Caco-2 (cell line): ENCODE measurements around the gene EXOSC2. TPM values are rescaled to one million over a fixed set of nuclear protein-coding genes. Genes with fewer than 3 reads are reported as not detected.
A peak's percentile ranks its signal among the peaks of the same experiment; 100 is the strongest.

Experiments
- BruUV-seq: library from RNA; stranded (reverse); fragments of 400-500 nt; replicated peaks from 2 replicates; lab custom pipeline; 2021; lab: Mats Ljungman, UMichigan
- CTCF ChIA-PET: fragments of 300-600 bp; sonication (Branson Sonifier 250); formaldehyde crosslinking; loops from one replicate; lab custom pipeline; 2022; ENCODE audit warnings: antibody characterized with exemption; lab: Charles Lee
- POLR2A ChIA-PET: fragments of 300-600 bp; sonication (Branson Sonifier 250); formaldehyde crosslinking; loops from one replicate; lab custom pipeline; 2022; ENCODE audit warnings: antibody characterized with exemption; lab: Charles Lee
- DNase-seq, 2 experiments: peaks; one replicate each; pipeline versions ENCODE4 v3.0.0 to v3.0.0-alpha.2; 2020 to 2022
- H3K27me3 ChIP-seq: replicated peaks from 2 replicates; pipeline ENCODE4 v1.6.0; 2011; ENCODE audit warnings: low read length; ENCODE audit not compliant: control insufficient read depth, insufficient read depth
- H3K36me3 ChIP-seq: 2 replicates; pipeline ENCODE4 v1.5.1; 2011; ENCODE audit warnings: low read length; ENCODE audit not compliant: control insufficient read depth, insufficient read depth
- H3K4me1 ChIP-seq: fragments of 250-450 bp; sonication (Bioruptor Pico); 2 replicates; pipeline ENCODE4 v1.5.1; 2020; ENCODE audit warnings: mild to moderate bottlenecking
- H3K4me3 ChIP-seq: 2 replicates; pipeline ENCODE4 v1.5.1; 2011; ENCODE audit warnings: low read depth, mild to moderate bottlenecking, control low read depth, low read length
- H3K9me3 ChIP-seq: fragments of 250-450 bp; sonication (Bioruptor Pico); 2 replicates; pipeline ENCODE4 v1.5.1; 2020; ENCODE audit warnings: mild to moderate bottlenecking, moderate library complexity
- H3K27ac Mint-ChIP-seq: one replicate; pipeline ENCODE4 v1.8.0; 2022; ENCODE audit warnings: mixed read lengths; ENCODE audit not compliant: unreplicated experiment
- H3K27me3 Mint-ChIP-seq: one replicate; pipeline ENCODE4 v1.8.0; 2022; ENCODE audit warnings: mixed read lengths; ENCODE audit not compliant: insufficient read depth, unreplicated experiment
- H3K36me3 Mint-ChIP-seq: one replicate; pipeline ENCODE4 v1.8.0; 2022; ENCODE audit warnings: mild to moderate bottlenecking, mixed read lengths; ENCODE audit not compliant: insufficient read depth, unreplicated experiment
- H3K4me1 Mint-ChIP-seq: one replicate; pipeline ENCODE4 v1.8.0; 2022; ENCODE audit warnings: low read depth, mixed read lengths; ENCODE audit not compliant: unreplicated experiment
- H3K4me3 Mint-ChIP-seq: one replicate; pipeline ENCODE4 v1.8.0; 2022; ENCODE audit warnings: mild to moderate bottlenecking, moderate library complexity, mixed read lengths; ENCODE audit not compliant: unreplicated experiment
- H3K9me3 Mint-ChIP-seq: one replicate; pipeline ENCODE4 v1.8.0; 2022; ENCODE audit warnings: mixed read lengths; ENCODE audit not compliant: unreplicated experiment
- intact Hi-C: fragments of 100-400 bp; cut with micrococcal nuclease; formaldehyde crosslinking; loops from one replicate; pipeline ENCODE4 v1.10.0; 2022; ENCODE audit not compliant: unreplicated experiment
- total RNA-seq: library from RNA; stranded (reverse); gene quantifications from 2 replicates; pipeline ENCODE4 v1.2.3, GENCODE V29; 2022
- TF ChIP-seq, protein P1 (sequence below), 2 experiments: fragments of 200-600 bp in 1 of 2; IDR thresholded peaks; 1 replicate in 1 of 2; 2 replicates in 1 of 2; pipeline versions ENCODE4 v1.5.1 to v1.8.0; 2011 to 2022; ENCODE audit warnings: antibody characterized with exemption in 1 of 2, control low read depth in 1 of 2, inconsistent platforms in 1 of 2, low read depth in 1 of 2, low read length in 1 of 2, mild to moderate bottlenecking in 1 of 2, moderate library complexity in 1 of 2; ENCODE audit not compliant: insufficient read depth in 1 of 2, severe bottlenecking in 1 of 2, unreplicated experiment in 1 of 2

The EXOSC2 gene
- total RNA-seq, 1 experiment from 2014 or later: 59.1 TPM

DNA sequence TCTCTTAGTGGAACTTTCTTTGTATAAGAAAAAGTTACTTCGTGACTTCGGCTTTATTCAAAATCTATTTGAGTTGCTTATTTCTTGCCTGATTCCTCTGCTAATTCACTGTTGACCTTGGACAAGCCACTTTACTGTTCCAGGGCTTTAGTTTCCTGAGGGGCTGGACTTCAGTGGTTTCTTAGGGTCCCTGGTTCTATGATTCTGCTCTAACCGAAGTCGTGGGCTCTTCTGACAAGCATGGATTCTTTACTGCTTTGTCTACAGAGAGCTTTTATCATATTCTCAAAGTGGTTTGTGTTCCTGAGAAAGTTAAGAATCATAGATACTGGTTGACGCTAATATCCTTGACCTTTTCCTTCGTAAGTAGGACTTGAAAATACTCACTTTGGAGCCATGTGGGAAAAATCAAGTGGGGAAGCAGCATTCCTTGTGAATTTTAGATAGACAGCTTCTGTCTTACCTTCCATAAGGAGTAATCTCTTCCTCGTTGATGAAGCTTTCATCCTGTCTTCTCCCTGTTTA is 21.1 kb downstream of the EXOSC2 start:
- intact Hi-C loops: loop anchor here (5.0 kb wide), 1 partner anchor 228 kb away; no protein-coding TSS in a partner anchor
- no peaks in the 10 kb centered on the region for H3K9me3 Mint-ChIP-seq
- TF ChIP-seq, protein P1, sequence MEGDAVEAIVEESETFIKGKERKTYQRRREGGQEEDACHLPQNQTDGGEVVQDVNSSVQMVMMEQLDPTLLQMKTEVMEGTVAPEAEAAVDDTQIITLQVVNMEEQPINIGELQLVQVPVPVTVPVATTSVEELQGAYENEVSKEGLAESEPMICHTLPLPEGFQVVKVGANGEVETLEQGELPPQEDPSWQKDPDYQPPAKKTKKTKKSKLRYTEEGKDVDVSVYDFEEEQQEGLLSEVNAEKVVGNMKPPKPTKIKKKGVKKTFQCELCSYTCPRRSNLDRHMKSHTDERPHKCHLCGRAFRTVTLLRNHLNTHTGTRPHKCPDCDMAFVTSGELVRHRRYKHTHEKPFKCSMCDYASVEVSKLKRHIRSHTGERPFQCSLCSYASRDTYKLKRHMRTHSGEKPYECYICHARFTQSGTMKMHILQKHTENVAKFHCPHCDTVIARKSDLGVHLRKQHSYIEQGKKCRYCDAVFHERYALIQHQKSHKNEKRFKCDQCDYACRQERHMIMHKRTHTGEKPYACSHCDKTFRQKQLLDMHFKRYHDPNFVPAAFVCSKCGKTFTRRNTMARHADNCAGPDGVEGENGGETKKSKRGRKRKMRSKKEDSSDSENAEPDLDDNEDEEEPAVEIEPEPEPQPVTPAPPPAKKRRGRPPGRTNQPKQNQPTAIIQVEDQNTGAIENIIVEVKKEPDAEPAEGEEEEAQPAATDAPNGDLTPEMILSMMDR (IDR thresholded peaks at IDR 0.05; ENCODE audit: insufficient read depth in 1 of 2, low read depth in 1 of 2, low read length in 1 of 2, severe bottlenecking in 1 of 2, unreplicated experiment in 1 of 2): no peak
- H3K4me1 ChIP-seq: peaks cover 22% of the 10 kb centered on the region
- POLR2A ChIA-PET: no interaction called here
- H3K27me3 ChIP-seq: no peaks in the 10 kb centered on the region
- peak overlapping the region; percentile 25 for H3K27ac Mint-ChIP-seq
- no peaks in the 10 kb centered on the region for H3K9me3 ChIP-seq
- H3K27me3 Mint-ChIP-seq: no peaks in the 10 kb centered on the region
- peak overlapping the region; percentile 80 for H3K4me3 ChIP-seq
- peak overlapping the region; percentile 96 for H3K4me3 Mint-ChIP-seq
- no TSS peak for BruUV-seq
- H3K4me1 Mint-ChIP-seq: peaks cover 8% of the 10 kb centered on the region
- peaks cover 23% of the 10 kb centered on the region for H3K36me3 Mint-ChIP-seq
- CTCF ChIA-PET: no interaction called here
- no peaks in the 10 kb centered on the region for H3K36me3 ChIP-seq
- no peak for DNase-seq

- Histone ChIP-seq H3K4me1 (peaks cover 22% of the 10 kb centered on the region), H3K27me3 (no peaks in the 10 kb centered on the region), H3K4me3 (peak overlapping the region; percentile 23), H3K9me3 (no peaks in the 10 kb centered on the region), H3K36me3 (no peaks in the 10 kb centered on the region)
- Mint-ChIP-seq H3K27ac (no peak overlapping the region), H3K9me3 (no peaks in the 10 kb centered on the region), H3K4me3 (peak overlapping the region; percentile 96), H3K4me1 (peaks cover 8% of the 10 kb centered on the region), H3K27me3 (no peaks in the 10 kb centered on the region), H3K36me3 (peaks cover 18% of the 10 kb centered on the region)
- BruUV-seq: no TSS peak
- DNase-seq: no peak
- ChIA-PET CTCF (no interaction called here), POLR2A (no interaction called here)
- intact Hi-C loops: no loop called here
- TF ChIP-seq, protein P1 (IDR thresholded peaks at IDR 0.05; ENCODE audit: insufficient read depth in 1 of 2, low read depth in 1 of 2, low read length in 1 of 2, severe bottlenecking in 1 of 2, unreplicated experiment in 1 of 2): no peak
These were observed 21.7 kb downstream of the EXOSC2 start for GRCh38 chr9:130715270-130715669.

GRCh38 chr9:130718562-130718961 is 25.0 kb downstream of the EXOSC2 start:
- H3K4me3 Mint-ChIP-seq: no peak overlapping the region
- Histone ChIP-seq H3K36me3 (no peaks in the 10 kb centered on the region), H3K9me3 (no peaks in the 10 kb centered on the region), H3K4me1 (peaks cover 18% of the 10 kb centered on the region), H3K4me3 (no peak overlapping the region), H3K27me3 (no peaks in the 10 kb centered on the region)
- TF ChIP-seq, protein P1 (IDR thresholded peaks at IDR 0.05; ENCODE audit: insufficient read depth in 1 of 2, low read depth in 1 of 2, low read length in 1 of 2, severe bottlenecking in 1 of 2, unreplicated experiment in 1 of 2): no peak
- POLR2A ChIA-PET: no interaction called here
- peaks cover 8% of the 10 kb centered on the region for H3K4me1 Mint-ChIP-seq
- no peak for DNase-seq
- no peak overlapping the region for H3K27ac Mint-ChIP-seq
- H3K27me3 Mint-ChIP-seq: no peaks in the 10 kb centered on the region
- peaks cover 3% of the 10 kb centered on the region for H3K36me3 Mint-ChIP-seq
- intact Hi-C loops: no loop called here
- BruUV-seq: no TSS peak
- CTCF ChIA-PET: no interaction called here
- no peaks in the 10 kb centered on the region for H3K9me3 Mint-ChIP-seq
